Stimulated activated CD4-positive, alpha-beta T cell treated with anti-CD3 and anti-CD28 coated beads, Interleukin-12 subunit alpha, Interleukin-12 subunit beta, amount 100 ng/mL, for 4 hours (primary cell): ENCODE data around the gene PDSS2.

ENCODE experiments used
- DNase-seq: peaks from one replicate; pipeline ENCODE4 v3.0.0-alpha.2; 2020

Gene PDSS2

GRCh38 chr6:107114926-107115694, 344.3 kb downstream of the PDSS2 start, which contains the start of gene BEND3:
Gene BEND3, minus strand, starts transcription at chr6:107115515. Its CDS starts 16,230 bp downstream, at chr6:107099285.
- peak; percentile 51 for DNase-seq

DNA sequence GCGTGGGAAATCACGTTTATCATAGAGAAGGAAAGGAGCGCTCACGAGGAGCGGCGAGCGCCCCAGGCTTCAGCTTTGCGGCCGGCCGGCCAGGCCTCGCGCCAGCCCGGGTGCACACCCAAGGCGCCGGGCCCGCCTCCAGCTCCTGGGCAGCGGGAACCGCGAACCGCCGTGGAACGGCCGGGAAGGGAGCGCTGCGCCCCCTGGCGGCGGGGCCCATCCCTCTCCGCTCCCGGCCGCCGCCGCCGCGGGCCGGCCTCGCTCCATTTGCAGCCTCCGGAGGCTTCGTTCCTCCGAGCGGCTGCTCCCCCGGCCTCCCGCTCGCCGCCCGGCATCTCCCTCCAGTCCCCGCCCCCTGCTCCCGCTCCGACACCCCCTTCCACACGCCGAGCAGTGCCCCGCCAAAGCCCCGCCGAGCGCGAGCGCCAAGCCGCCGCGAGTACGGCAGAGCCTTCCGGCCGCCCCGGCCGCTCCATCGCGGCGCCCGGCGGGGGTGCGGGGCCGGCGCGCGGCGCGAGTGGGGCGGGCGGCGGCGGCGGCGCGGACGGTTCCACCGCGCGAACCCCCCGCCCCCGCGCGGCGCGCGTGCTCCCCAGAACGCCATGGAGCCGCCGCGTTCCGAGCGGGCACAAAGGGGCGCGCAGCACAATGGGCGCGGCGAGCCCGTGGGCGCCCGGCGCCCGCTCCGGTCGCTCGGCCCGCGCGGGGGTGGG, 345.0 kb downstream of the PDSS2 start:
- peak; percentile 76 for DNase-seq

GRCh38 chr6:107110200-107110599, 349.2 kb downstream of the PDSS2 start:
- no peak for DNase-seq

- DNase-seq = no peak
Measured at GRCh38 chr6:107108201-107108890, 351.0 kb downstream of the PDSS2 start.

DNA sequence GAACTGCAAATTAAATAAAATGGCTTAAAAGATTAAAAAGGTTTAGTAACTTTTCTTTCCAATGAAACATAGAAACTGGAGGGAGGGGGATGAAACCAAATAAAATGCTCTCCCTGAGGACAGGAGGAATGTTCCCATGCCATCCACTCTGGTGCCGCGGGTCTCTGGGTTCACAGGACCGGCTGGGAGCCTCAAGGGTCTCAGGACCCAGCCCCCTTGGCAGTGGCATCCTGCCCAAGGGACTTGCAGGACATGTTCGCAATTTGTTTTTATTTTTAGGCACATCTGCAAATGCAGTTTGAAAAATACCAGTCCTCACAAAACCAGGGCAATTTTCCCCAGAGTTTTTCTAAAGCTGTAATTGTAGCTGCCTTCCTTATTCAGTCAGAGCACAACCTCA, 351.6 kb downstream of the PDSS2 start:
- no peak for DNase-seq

GRCh38 chr6:107106165-107106564, 353.2 kb downstream of the PDSS2 start:
- no peak for DNase-seq

DNA sequence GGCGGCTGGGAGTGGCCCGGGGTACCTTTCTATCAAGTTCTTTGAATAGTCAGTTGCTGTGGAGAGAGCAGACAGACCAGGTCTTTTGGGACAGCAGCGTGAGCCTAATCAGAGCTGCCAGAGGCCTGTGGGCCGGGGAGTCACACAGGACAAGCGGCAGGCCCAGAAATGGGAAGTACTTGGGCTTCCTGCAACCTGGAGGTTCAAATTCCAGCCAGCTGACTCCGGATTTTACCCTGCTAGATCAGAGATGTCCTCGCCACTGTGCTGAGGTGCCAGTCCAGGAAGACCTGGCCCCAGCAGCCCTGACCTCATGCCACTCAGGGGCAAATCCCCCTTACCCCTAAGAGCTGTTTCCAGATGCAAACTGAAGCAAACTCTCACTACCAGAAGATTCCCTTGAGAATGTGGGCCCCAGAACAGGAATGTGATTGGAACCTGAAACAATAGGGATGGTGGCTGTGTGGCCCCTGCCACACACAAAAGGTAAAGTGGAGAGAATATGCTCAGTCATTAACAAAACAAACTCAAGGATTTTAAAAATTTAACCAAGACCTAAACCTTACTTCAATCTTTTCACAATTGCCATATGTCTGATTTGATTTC, 353.8 kb downstream of the PDSS2 start:
- DNase-seq = no peak

DNA sequence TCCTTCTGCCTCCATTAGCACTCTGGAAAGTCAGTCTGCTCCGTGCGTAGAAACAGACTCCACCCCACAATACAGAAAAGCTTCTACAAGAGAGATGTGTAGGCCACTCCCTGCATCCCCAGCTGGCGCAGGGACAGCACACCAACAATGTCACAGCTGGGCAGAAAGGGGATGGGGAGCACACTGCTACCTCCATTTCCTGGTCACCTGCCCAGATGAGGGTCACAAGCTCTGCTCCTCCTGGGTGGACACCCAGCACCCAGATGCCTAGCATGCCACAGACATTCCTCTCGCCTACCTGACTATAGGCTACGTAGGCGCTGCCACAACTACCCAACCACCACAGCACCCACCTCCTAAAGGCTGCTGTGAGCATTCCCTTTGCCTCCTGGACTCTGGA, 356.3 kb downstream of the PDSS2 start:
- no peak for DNase-seq
